AG09309 (cell line): ENCODE results near the gene FKBP11.

Experiments
- DNase-seq: peaks from one replicate; pipeline ENCODE4 v3.0.0-alpha.2; 2010; ENCODE audit warnings: low read depth
- H3K4me3 ChIP-seq: 2 replicates; pipeline ENCODE4 v1.5.1; 2011; ENCODE audit warnings: mild to moderate bottlenecking, low read depth, low read length, moderate library complexity; ENCODE audit not compliant: control insufficient read depth
- TF ChIP-seq, protein P1 (sequence below): IDR thresholded peaks from 2 replicates; pipeline ENCODE4 v1.5.1; 2011; ENCODE audit warnings: mild to moderate bottlenecking, low read depth, low read length, inconsistent platforms; ENCODE audit not compliant: insufficient read depth, control insufficient read depth; ENCODE audit errors: missing control alignments

FKBP11 gene

DNA sequence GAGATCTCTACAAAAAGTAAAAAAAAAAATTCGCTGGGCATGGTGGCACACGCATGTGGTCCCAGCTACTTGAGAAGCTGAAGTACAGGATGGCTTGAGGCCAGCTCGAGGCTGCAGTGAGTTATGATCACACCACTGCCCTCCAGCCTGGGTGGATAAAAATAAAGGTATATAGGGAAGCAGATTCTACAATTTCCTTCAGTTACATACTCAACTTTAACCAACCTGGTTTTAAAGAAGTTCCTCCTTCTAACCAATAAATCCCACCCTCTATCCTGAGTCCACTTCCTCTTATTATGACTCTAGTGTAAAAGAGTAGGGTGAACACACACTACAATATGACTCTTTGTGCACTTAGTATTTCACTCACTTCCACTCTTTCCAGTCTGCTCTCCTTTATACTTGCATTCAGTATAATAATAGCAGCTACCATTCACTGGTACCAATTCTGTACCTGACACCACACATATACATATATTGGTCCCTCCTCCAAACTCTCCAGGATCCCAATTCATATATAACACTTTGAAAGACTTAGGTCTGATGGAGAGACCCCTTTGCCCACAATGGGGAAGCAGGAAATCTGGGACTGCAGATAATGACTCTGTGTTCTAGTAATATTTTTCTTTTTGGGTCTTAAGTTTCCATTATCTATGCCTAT is 29.7 kb upstream of the FKBP11 start:
- TF ChIP-seq, protein P1, sequence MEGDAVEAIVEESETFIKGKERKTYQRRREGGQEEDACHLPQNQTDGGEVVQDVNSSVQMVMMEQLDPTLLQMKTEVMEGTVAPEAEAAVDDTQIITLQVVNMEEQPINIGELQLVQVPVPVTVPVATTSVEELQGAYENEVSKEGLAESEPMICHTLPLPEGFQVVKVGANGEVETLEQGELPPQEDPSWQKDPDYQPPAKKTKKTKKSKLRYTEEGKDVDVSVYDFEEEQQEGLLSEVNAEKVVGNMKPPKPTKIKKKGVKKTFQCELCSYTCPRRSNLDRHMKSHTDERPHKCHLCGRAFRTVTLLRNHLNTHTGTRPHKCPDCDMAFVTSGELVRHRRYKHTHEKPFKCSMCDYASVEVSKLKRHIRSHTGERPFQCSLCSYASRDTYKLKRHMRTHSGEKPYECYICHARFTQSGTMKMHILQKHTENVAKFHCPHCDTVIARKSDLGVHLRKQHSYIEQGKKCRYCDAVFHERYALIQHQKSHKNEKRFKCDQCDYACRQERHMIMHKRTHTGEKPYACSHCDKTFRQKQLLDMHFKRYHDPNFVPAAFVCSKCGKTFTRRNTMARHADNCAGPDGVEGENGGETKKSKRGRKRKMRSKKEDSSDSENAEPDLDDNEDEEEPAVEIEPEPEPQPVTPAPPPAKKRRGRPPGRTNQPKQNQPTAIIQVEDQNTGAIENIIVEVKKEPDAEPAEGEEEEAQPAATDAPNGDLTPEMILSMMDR: no peak
- H3K4me3 ChIP-seq: no peak overlapping the region
- no peak for DNase-seq

DNA sequence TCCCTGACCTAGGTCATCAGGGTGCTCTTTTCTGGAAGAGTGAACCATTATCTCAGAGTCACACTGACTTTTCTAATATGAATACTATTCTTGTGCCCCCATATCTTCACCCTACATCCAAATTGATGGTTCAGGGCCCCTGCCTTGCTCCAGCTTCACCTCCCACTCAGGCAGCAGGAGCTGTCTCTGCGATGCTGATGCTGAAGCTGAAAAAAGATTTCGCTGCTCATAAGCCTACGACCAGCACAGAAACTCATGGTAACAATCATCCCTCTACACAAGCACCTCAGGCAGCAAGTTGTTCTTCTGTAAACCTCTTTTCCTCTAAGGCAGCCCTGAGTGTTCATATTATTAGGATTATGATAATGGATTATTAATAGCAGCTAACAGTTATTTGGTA is 28.8 kb upstream of the FKBP11 start:
- TF ChIP-seq, protein P1: no peak
- no peak overlapping the region for H3K4me3 ChIP-seq
- DNase-seq: no peak

DNA sequence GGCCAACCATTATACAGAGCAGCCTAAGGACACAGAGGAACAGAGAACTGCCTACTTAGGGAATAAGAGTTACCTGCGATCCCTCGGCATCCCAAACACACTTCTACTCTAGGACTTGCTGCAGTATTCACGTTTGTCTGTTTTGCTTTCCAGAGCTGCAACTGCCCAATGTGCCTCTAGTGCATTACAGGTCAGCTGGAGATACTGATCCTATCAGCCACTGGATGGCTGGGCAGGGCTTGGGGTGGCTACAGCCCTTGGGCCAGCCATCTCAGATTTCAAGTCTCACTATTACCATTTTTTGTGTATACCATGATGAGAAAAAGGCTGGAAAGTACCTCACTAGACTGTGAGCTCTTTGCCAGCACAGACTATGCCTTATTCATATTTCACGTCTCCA is 27.4 kb upstream of the FKBP11 start:
- TF ChIP-seq, protein P1: no peak
- H3K4me3 ChIP-seq: no peak overlapping the region
- DNase-seq: no peak

DNA sequence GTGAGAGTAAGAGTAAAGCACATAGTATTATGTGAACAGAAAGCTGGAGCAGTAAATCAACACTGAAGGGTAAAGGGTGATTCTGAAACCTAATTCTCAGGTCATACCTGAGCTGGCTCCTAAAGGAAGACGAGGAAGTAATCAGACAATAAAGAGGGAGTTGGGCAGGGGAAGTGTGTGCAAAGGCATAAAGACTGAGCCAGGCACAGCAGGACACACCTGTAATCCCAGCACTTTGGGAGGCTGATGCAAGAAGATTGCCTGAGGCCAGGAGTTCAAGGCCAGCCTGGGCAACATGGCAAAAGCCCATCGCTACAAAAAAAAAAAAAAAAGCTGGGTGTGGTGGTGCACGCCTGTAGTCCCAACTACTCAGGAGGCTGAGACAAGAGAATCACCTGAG is 22.4 kb upstream of the FKBP11 start:
- TF ChIP-seq, protein P1: no peak
- H3K4me3 ChIP-seq: no peak overlapping the region
- DNase-seq: no peak

DNA sequence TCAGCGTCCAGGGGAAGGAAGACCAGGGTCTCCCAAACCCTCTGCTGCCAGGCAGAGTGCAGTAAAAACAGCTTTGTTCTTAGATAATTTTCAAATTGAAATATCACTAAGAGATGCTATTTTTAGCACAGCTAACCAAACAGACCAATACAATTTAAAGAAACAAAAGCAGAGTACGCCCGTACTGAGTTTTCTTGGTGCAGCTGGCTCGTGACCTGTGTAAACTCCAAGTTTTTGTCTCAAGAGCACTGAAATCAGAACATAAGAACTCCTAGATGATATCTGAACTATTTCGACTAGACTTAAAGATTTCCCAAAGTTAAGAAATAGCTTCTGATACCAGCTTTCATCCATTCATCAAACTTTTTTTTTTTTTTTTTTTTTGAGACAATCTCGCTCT is 21.7 kb upstream of the FKBP11 start:
- H3K4me3 ChIP-seq: no peak overlapping the region
- DNase-seq: no peak
- TF ChIP-seq, protein P1: no peak

DNA sequence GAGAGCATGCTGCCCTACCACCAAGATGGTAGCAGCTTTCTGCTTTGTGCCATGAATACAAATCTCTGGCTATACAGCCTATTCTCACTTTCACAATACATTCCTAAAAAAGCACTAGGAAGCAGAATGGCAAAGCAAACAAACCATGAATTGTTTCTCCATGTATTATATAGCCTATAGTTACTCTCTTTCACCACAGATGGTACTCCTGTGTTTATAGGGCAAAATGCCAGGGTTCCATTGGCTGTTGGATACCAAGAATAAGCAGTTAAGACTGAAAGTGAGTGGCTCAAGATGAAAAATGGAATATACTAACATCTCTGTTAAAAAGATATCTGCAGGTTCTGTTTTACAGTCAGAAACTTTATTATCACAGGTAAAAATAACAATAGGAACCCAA is 20.9 kb upstream of the FKBP11 start:
- TF ChIP-seq, protein P1: no peak
- H3K4me3 ChIP-seq: no peak overlapping the region
- no peak for DNase-seq

DNA sequence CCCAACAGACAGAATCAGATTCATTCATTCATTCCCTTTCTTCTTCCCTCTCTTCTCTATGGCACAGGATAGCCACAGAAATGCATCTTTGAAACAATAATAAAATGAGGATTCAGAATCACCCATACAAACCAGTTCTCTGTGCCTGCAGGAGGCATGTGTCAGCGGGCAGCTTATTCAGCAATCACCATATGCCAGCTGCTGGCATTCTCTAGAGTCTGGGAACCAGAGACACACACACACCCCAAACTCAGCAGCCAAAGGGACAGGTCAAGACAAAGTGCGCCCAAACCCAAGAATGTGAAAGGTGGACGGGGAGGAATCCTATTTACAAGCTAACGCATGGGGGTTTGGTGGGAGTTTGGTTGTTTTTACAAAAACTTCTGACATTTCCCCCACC is 17.9 kb upstream of the FKBP11 start:
- TF ChIP-seq, protein P1: no peak
- no peak overlapping the region for H3K4me3 ChIP-seq
- no peak for DNase-seq
